ENCODE data around the gene BRINP2. TPM values are rescaled to one million over a fixed set of nuclear protein-coding genes. Genes with fewer than 3 reads are reported as not detected.
A peak's percentile ranks its signal among the peaks of the same experiment; 100 is the strongest.

BRINP2 gene
- total and polyA plus RNA-seq, 9 donors = 0.07 to 0.98 (median 0.40) TPM

GRCh38 chr1:177186639-177187038, 15.9 kb downstream of the BRINP2 start:
- peaks cover 2% of the 10 kb centered on the region for H3K4me1 ChIP-seq (ENCODE audit: control insufficient read depth, insufficient read depth, low read length)
- no peak overlapping the region for H3K27ac ChIP-seq (ENCODE audit: low read length)
- no peak for DNase-seq
- no peak overlapping the region for H3K4me3 ChIP-seq (ENCODE audit: low read length)
- H3K9me3 ChIP-seq (replicated peaks; ENCODE audit: control insufficient read depth, low read depth, low read length) = no peaks in the 10 kb centered on the region
- H3K27me3 ChIP-seq (ENCODE audit: control insufficient read depth, insufficient read depth, low read length) = peaks cover 2% of the 10 kb centered on the region
- WGBS (ENCODE audit: insufficient coverage) = no CpG with 5 or more reads among the region's 2 CpGs
- H3K36me3 ChIP-seq (ENCODE audit: control insufficient read depth, insufficient read depth, low read length) = no peaks in the 10 kb centered on the region

DNA sequence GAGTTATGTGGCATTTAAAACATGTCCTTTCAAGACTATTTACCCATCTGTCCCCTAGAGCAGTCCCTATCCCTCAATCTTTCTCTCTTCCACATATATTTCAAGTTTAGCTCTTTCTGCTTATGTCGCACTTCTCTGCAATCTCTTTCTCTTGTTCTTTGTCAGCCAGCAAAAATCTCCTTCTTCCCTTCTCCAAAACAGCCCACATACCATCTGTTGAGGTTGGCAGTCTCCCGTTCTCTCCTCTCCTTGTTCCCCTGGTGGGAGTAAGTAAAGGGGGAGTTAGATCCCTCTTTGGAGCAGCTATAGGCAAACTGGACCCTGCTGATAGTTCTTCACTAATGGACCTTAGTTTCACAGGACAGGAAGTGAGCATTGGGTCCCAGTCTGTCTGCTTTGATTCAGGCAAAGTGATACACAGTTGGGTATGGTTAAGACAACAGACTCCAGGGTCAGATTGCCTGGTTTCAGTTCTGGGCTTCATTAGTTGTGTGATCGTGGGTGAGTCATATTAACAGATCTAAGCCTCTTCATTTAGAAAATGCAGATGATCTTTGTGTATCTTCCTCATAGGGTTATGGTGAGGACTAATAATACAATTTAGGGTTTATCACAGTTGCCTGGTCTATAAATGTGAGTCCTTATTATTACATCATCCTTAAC, 19.7 kb downstream of the BRINP2 start:
- Histone ChIP-seq H3K4me1 (ENCODE audit: control insufficient read depth, insufficient read depth, low read length) (no peaks in the 10 kb centered on the region), H3K36me3 (ENCODE audit: control insufficient read depth, insufficient read depth, low read length) (no peaks in the 10 kb centered on the region), H3K4me3 (ENCODE audit: low read length) (no peak overlapping the region), H3K27me3 (ENCODE audit: control insufficient read depth, insufficient read depth, low read length) (no peaks in the 10 kb centered on the region), H3K27ac (ENCODE audit: low read length) (no peak overlapping the region), H3K9me3 (replicated peaks; ENCODE audit: control insufficient read depth, low read depth, low read length) (no peaks in the 10 kb centered on the region)
- no peak for DNase-seq
- no CpG with 5 or more reads among the region's 3 CpGs for WGBS (ENCODE audit: insufficient coverage)

DNA sequence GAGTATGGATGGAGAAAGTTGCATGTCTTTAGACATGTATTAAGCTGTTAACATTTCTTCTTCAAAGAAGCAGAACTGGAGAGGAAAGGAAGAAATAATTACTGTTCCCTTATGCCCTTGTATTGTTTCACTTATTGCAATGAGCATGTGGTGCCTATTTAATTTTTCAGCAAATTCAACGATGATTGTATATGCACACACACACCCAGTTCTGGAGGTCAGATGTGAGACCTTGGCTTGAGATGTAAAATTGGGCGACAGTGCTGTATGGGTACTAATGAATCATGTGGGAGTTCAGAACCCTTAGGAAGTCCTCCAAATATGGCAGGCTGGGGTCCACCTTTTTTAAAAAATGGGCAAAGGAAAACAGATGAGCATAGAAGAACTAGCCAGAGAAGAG, 27.5 kb downstream of the BRINP2 start:
- Histone ChIP-seq H3K9me3 (replicated peaks; ENCODE audit: control insufficient read depth, low read depth, low read length) (no peaks in the 10 kb centered on the region), H3K27me3 (ENCODE audit: control insufficient read depth, insufficient read depth, low read length) (no peaks in the 10 kb centered on the region), H3K27ac (ENCODE audit: low read length) (no peak overlapping the region), H3K4me1 (ENCODE audit: control insufficient read depth, insufficient read depth, low read length) (no peaks in the 10 kb centered on the region), H3K36me3 (ENCODE audit: control insufficient read depth, insufficient read depth, low read length) (no peaks in the 10 kb centered on the region), H3K4me3 (ENCODE audit: low read length) (no peak overlapping the region)
- no peak for DNase-seq
- 80% methylated on average over 1 of the region's 2 CpGs for WGBS (ENCODE audit: insufficient coverage)

GRCh38 chr1:177200290-177200689, 29.5 kb downstream of the BRINP2 start:
- Histone ChIP-seq H3K27ac (ENCODE audit: low read length) (no peak overlapping the region), H3K36me3 (ENCODE audit: control insufficient read depth, insufficient read depth, low read length) (no peaks in the 10 kb centered on the region), H3K9me3 (replicated peaks; ENCODE audit: control insufficient read depth, low read depth, low read length) (no peaks in the 10 kb centered on the region), H3K4me3 (ENCODE audit: low read length) (no peak overlapping the region), H3K4me1 (ENCODE audit: control insufficient read depth, insufficient read depth, low read length) (no peaks in the 10 kb centered on the region), H3K27me3 (ENCODE audit: control insufficient read depth, insufficient read depth, low read length) (no peaks in the 10 kb centered on the region)
- WGBS (ENCODE audit: insufficient coverage) = 70% methylated on average over 3 of the region's 4 CpGs
- no peak for DNase-seq

DNA sequence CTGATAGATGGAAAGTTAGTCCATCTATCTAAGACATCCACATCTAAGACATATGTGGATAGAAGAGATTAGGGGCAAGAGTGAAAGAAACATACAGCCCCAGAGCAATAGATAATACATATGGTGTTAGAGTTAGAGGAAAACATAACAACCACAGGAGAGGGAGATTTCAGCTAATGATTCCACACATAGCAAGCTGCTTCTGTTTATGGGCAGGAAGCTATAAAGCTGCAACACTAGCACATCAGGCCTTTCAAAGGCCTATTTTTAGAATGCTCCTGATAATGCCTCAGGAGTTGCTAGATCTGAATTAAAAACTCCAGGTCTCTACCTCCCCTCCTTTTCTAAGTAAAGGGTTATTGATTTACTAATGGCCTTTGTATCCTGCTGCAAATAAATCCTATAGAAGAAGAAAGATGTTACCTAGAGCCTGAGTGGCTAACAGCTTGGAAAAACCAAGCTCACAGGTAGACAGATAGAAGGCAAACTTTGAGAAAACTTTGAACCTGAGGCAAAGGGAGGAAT, 36.1 kb downstream of the BRINP2 start:
- no peaks in the 10 kb centered on the region for H3K36me3 ChIP-seq (ENCODE audit: control insufficient read depth, insufficient read depth, low read length)
- no peaks in the 10 kb centered on the region for H3K27me3 ChIP-seq (ENCODE audit: control insufficient read depth, insufficient read depth, low read length)
- no peak for DNase-seq
- H3K9me3 ChIP-seq (replicated peaks; ENCODE audit: control insufficient read depth, low read depth, low read length) = no peaks in the 10 kb centered on the region
- H3K4me3 ChIP-seq (ENCODE audit: low read length) = no peak overlapping the region
- H3K27ac ChIP-seq (ENCODE audit: low read length) = no peak overlapping the region
- peaks cover 9% of the 10 kb centered on the region for H3K4me1 ChIP-seq (ENCODE audit: control insufficient read depth, insufficient read depth, low read length)

DNA sequence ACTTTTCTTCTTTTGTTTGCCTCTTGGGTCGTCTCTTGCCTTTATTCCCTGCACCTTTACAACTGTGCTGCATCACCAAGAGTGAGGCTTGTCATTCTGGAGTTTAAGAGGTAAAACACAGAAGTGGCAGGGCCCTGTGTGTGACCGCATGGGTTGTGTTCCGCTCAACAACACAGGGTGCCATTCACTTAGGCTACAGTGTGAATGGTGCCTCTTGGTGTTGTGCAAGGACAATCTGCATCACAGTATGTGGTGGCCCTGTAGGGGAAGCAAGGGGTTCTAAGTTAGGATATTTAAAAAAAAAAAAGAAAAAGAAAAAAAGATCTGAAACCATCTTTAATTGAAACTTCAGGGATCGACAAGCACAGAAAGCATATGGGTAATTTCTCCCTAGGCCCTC, 38.2 kb downstream of the BRINP2 start:
- Histone ChIP-seq H3K27ac (ENCODE audit: low read length) (no peak overlapping the region), H3K9me3 (replicated peaks; ENCODE audit: control insufficient read depth, low read depth, low read length) (no peaks in the 10 kb centered on the region), H3K4me3 (ENCODE audit: low read length) (no peak overlapping the region), H3K36me3 (ENCODE audit: control insufficient read depth, insufficient read depth, low read length) (no peaks in the 10 kb centered on the region), H3K27me3 (ENCODE audit: control insufficient read depth, insufficient read depth, low read length) (no peaks in the 10 kb centered on the region), H3K4me1 (ENCODE audit: control insufficient read depth, insufficient read depth, low read length) (peaks cover 9% of the 10 kb centered on the region)
- 100% methylated on average over 2 of the region's 4 CpGs for WGBS (ENCODE audit: insufficient coverage)
- no peak for DNase-seq

GRCh38 chr1:177209357-177209756, 38.6 kb downstream of the BRINP2 start:
- H3K4me1 ChIP-seq (ENCODE audit: control insufficient read depth, insufficient read depth, low read length) = peaks cover 9% of the 10 kb centered on the region
- no peak overlapping the region for H3K4me3 ChIP-seq (ENCODE audit: low read length)
- H3K27me3 ChIP-seq (ENCODE audit: control insufficient read depth, insufficient read depth, low read length) = no peaks in the 10 kb centered on the region
- H3K36me3 ChIP-seq (ENCODE audit: control insufficient read depth, insufficient read depth, low read length) = no peaks in the 10 kb centered on the region
- H3K27ac ChIP-seq (ENCODE audit: low read length) = no peak overlapping the region
- DNase-seq = peak; percentile 81
- WGBS (ENCODE audit: insufficient coverage) = no CpG with 5 or more reads among the region's 3 CpGs
- H3K9me3 ChIP-seq (replicated peaks; ENCODE audit: control insufficient read depth, low read depth, low read length) = no peaks in the 10 kb centered on the region

- Histone ChIP-seq H3K4me1 (ENCODE audit: control insufficient read depth, insufficient read depth, low read length) (peaks cover 9% of the 10 kb centered on the region), H3K27ac (ENCODE audit: low read length) (no peak overlapping the region), H3K4me3 (ENCODE audit: low read length) (no peak overlapping the region), H3K27me3 (ENCODE audit: control insufficient read depth, insufficient read depth, low read length) (no peaks in the 10 kb centered on the region), H3K9me3 (replicated peaks; ENCODE audit: control insufficient read depth, low read depth, low read length) (no peaks in the 10 kb centered on the region), H3K36me3 (ENCODE audit: control insufficient read depth, insufficient read depth, low read length) (no peaks in the 10 kb centered on the region)
- DNase-seq = no peak
These were observed 39.3 kb downstream of the BRINP2 start for GRCh38 chr1:177210071-177210470.

DNA sequence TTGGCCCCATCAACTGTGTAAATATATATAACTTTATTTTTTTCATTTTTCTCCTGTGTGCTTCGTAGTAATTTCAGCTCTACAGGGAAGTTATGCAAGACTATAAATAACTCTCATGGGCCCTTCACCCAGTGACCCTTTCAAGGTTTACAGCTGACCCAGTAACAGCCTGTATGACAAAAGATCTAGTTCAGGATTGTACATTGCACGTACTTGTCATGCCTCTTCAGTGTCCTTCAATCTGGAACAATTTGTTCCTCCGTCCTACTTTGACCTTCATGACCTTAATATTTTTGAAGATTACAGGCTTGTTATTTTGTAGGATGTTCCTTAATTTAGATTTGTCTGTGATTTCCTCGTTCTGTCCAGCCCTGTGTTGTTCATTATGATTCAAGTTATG, 40.5 kb downstream of the BRINP2 start:
- Histone ChIP-seq H3K4me1 (ENCODE audit: control insufficient read depth, insufficient read depth, low read length) (peaks cover 9% of the 10 kb centered on the region), H3K4me3 (ENCODE audit: low read length) (no peak overlapping the region), H3K27ac (ENCODE audit: low read length) (no peak overlapping the region), H3K27me3 (ENCODE audit: control insufficient read depth, insufficient read depth, low read length) (no peaks in the 10 kb centered on the region), H3K36me3 (ENCODE audit: control insufficient read depth, insufficient read depth, low read length) (no peaks in the 10 kb centered on the region), H3K9me3 (replicated peaks; ENCODE audit: control insufficient read depth, low read depth, low read length) (no peaks in the 10 kb centered on the region)
- DNase-seq = no peak
- WGBS (ENCODE audit: insufficient coverage) = no CpG with 5 or more reads among the region's 4 CpGs

- DNase-seq = no peak
- H3K4me3 ChIP-seq (ENCODE audit: low read length) = no peak overlapping the region
- no peaks in the 10 kb centered on the region for H3K36me3 ChIP-seq (ENCODE audit: control insufficient read depth, insufficient read depth, low read length)
- no CpG with 5 or more reads among the region's 3 CpGs for WGBS (ENCODE audit: insufficient coverage)
- H3K27ac ChIP-seq (ENCODE audit: low read length) = no peak overlapping the region
- peaks cover 13% of the 10 kb centered on the region for H3K4me1 ChIP-seq (ENCODE audit: control insufficient read depth, insufficient read depth, low read length)
- no peaks in the 10 kb centered on the region for H3K27me3 ChIP-seq (ENCODE audit: control insufficient read depth, insufficient read depth, low read length)
- H3K9me3 ChIP-seq (replicated peaks; ENCODE audit: control insufficient read depth, low read depth, low read length) = peaks cover 5% of the 10 kb centered on the region
These were observed 45.9 kb downstream of the BRINP2 start for GRCh38 chr1:177216587-177217202.

Measured in muscle of leg (tissue), 11 donors.